Central memory CD4-positive, alpha-beta T cell (primary cell): ENCODE data around the gene ITM2C.
A peak's percentile ranks its signal among the peaks of the same experiment; 100 is the strongest.

Experiments
- DNase-seq: peaks from one replicate; pipeline ENCODE4 v3.0.0; 2022

Gene ITM2C

DNA sequence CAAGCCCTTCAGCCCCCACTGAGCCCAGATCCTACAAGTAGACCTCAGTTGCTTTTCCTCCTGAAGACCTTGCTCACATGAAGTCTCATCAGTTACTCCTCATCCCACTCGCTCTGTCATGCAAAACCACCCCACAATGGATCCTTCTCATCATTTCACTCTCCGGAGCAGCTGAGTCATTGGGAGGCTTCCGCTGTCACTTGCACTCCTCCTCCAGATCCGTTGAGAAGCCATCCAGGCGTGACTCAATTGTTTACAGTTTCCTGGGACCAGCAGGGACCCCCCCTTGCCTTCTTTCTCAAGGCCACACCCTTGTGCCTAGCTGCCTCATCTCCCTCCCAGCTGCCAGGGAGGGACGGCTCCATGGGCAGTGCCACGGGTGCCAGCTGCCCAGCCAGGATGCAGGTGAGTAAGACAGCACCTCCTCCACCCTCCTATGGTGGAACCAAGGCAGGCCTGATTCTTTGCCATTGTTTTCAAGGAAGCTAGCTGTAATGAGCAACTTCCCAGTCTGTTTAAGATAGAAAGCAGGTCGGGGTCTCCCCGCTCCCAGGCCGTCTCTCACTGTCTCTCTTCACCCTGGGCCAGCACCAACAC, 44.0 kb downstream of the ITM2C start:
- no peak for DNase-seq

- DNase-seq, result no peak
These were observed 45.3 kb downstream of the ITM2C start for GRCh38 chr2:230909841-230910545.

DNA sequence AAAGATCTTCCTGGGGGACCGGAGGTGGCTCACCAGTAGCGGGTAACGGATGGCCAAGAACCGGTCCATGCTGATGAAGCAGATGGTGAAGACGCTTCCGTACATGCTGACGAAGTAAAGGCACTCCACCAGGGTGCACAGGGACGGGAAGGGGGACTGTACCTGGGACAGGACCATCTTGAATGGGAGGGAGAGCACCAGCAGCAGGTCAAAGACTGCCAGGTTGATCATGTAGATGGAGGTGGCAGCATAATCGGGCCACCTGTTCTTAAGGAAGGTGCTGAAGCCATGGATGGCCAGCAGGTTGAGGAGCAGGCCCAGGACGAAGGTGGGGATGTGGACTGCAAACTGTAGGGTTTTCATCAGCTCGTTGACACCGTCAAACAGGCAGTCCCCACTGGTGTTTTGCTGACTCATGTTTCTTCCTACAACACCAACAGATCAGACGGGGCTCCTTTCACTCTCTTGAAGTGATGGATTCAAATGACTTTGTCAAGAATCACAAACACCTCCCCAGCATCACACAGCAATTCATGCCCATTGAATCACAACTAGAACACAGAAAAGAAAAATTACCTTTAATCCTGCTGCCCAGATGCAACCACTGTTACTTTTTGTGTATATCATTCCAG, 45.9 kb downstream of the ITM2C start:
- DNase-seq, result no peak

- no peak for DNase-seq
These were observed 47.3 kb downstream of the ITM2C start for GRCh38 chr2:230912046-230912445.

DNA sequence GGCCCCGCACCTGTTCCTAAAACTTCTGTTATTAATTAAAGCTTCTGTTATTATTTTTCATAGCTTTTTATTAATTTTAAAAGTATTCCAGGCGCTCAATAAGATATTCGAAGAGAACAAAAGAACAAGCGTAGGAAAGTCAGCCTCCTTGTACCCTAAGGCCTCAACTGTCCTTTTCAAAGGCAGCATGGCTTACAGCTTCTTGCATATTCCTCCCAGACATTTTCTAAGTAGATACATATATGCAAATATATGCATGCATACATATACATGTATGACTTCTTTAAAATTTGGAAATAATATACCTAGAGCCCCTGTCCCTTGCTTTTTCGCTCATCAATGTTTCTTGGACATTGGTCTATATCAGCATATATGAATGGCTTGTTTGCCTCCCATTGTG, 48.0 kb downstream of the ITM2C start:
- DNase-seq, result no peak

GRCh38 chr2:230913406-230914143, 48.8 kb downstream of the ITM2C start:
- DNase-seq, result no peak

GRCh38 chr2:230914886-230915285, 50.1 kb downstream of the ITM2C start:
- no peak for DNase-seq

GRCh38 chr2:230915319-230915718, 50.6 kb downstream of the ITM2C start:
- no peak for DNase-seq

GRCh38 chr2:230916218-230916617, 51.5 kb downstream of the ITM2C start:
- DNase-seq, result no peak

GRCh38 chr2:230919240-230919639, 54.5 kb downstream of the ITM2C start:
- DNase-seq, result no peak

GRCh38 chr2:230919681-230920080, 54.9 kb downstream of the ITM2C start:
- no peak for DNase-seq

- no peak for DNase-seq
These were observed 55.4 kb downstream of the ITM2C start for GRCh38 chr2:230920167-230920566.

DNA sequence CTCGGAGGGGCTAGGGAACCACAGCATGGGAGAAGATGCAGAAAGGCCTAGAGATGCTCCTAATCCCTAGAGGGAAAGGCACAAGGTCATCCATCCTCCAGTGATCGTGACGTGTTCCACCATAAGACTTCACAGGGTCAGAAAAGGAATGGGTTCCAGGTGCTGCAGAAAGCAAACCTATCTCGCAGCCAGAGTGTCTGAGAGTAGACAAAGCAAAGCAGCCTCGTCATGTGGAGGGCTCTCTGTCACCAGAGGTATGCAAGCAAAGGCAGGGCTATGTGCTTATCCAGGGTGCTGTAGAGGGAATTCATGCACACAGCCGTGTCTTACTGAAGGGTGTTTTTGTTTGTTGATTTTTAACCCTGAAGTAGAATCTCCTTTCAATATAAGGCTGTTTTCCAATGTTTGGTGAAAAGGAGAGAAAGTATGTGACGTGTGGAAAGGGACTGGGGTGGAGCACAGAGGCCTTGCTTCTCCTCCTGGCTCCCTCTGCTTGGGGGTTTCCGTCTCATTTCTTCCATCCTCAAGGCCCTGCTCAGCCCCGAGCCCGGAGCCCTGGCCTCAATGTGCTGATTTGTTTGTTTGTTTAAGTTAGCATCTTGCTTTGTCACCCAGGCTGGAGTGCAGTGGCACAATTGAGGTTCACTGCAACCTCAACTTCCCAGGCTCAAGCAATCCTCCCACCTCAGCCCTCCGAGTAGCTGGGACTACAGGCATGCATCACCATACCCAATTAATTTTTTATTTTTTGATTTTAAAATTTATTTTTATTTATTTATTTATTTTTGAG, 57.3 kb downstream of the ITM2C start:
- DNase-seq, result no peak

DNA sequence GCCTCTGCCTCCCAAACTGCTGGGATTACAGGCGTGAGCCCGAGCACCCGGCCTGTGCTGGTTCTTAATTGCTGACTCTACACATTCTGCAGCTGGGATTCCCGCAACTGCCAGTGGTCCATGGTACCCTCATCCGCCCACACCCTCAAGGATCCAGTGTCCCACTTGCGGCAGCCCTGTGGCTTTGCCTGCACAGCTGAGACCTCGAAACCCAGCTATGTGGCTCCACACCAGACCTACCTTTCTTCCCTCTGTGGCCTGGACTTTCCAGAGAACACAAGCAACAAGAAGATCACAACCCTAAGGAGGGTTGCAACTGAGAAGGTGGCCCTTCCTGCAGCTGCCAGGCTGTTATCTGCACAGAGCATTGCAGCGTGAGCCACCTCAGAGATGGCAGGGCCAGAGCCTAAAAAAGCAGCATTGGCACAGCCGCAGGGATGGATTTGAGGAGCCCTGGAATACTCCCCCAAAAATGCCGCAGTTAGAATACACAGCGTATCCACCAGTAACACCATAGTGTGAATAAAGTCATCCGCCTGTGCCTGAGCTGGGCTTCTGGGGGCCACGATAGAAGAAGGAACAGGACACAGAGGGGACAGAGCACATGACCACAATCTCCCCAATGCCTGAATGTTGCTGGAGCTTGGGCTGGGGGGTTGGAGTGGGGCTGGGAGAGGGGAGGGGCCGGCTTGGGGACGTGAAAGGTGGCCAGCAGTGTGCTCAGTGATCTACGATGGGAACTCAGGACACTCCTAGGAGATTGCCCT, 58.4 kb downstream of the ITM2C start:
- no peak for DNase-seq

- DNase-seq, result no peak
These were observed 59.3 kb downstream of the ITM2C start for GRCh38 chr2:230924092-230924469.

- DNase-seq, result peak; percentile 37
These were observed 60.0 kb downstream of the ITM2C start, which contains the start of gene GPR55 for GRCh38 chr2:230924470-230925341. Gene GPR55, minus strand, starts transcription at chr2:230925242. Its CDS starts 14,280 bp downstream, at chr2:230910962.

DNA sequence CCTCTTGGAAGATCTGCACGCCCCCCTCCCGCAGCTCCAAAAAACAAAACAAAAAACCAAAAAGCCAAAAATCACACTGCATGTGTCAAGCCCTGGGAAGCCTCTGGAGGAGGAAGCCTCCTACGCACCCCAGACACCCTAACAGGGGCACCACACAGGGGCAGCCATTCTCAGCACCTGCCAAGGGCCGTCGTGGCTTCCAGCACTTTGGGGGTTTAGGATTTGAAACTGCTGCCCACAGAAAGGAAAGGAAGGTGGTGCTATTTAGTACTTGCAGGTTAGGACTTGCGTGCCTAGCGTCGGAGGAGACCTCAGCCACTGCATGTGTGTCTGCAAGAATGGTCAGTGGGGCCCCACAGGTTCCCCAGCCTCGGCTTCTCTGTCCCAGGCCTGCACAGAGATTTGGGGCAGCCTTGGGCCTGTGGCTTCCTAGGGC, 60.7 kb downstream of the ITM2C start:
- no peak for DNase-seq

DNA sequence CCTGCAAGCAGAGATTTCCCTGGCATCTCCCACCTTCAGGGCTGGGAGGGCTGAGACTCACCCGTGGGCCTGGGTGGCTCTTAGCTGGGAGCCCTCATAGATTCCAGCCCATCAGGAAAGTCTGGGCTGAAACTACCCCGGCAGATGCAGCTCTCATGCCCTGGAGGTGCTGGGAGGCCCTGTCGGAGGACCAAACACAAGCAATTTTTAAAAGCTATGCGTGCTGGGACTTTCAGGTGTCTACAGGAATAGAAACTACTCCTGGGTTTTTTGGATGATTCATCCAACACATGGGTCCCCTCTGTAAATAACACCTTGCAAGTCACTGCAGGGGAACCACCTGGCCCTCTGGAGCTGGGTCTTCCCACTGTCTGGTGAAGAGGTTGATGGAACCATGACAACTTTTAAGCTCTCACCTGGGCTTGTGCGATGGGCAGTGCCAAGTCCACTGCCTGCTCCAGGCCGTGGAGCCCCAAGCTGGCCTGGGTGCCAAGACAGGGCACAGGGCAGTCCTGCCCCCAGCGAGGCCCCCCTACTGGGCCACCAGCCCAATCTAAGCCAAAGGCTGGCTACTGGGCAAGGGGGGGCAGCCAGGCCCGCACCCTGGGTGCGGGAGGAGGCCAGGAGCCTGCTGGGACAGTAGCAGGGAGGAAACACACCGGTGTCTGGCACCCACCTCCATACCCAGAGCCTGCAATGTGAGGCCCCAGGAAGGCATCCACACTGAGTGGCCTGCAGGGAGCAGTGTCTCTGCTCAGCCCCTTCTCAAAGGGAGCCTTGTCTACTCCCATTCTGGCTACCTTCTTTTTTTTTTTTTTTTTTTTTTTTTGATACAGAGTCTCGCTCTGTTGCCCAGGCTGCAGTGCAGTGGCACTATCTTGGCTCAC, 61.4 kb downstream of the ITM2C start:
- no peak for DNase-seq

DNA sequence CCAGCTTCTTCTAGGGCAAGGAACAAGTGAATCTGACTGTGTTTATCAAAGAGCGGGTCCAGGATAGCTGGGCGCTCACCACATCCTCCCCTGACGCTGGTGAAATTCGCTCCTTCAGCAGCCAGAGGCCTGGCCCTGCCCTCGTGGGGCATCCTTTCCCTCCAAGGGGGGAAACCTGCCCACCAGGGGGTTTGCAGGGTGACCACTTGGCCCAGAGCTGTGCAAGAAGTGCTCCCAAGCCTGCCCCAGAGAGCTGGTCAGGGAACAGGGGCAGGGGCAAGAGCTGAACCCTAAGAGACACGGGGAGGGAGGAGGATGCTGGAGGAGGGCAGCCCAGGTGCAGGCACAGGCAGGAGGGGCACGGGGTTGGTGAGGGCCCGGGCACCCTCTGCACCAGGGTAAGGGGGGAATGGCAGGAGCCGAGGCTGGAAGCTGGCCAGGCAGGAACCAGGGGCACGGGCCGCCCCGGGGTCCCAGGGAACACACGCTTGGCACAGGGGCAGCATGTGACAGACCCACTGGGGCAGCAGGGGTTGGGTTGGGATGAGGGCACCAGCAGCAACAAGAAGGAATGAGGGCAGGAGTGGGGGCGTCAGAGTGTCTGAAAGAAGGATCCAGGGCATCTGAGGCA, 63.1 kb downstream of the ITM2C start:
- DNase-seq, result no peak
